Peyer's patch (tissue), 4 donors: ENCODE measurements around the gene MYO9A.

Experiments
- POLR2A ChIP-seq, 2 donors: fragments of 450-650 bp; IDR thresholded peaks; one replicate each; pipeline ENCODE4 v1.5.1; 2017; ENCODE audit warnings: antibody characterized with exemption in 2 of 2, mild to moderate bottlenecking in 2 of 2, moderate library complexity in 2 of 2
- TF ChIP-seq, protein P1 (sequence below), 6 experiments: fragments of 450-650 bp in 4 of 6; fragments of 200-600 bp in 2 of 6; sonication (generic) in 1 of 6; IDR thresholded peaks; one replicate each; pipeline ENCODE4 v1.5.1; 2017 to 2019; ENCODE audit warnings: antibody characterized with exemption in 6 of 6, mild to moderate bottlenecking in 3 of 6, moderate library complexity in 1 of 6

DNA sequence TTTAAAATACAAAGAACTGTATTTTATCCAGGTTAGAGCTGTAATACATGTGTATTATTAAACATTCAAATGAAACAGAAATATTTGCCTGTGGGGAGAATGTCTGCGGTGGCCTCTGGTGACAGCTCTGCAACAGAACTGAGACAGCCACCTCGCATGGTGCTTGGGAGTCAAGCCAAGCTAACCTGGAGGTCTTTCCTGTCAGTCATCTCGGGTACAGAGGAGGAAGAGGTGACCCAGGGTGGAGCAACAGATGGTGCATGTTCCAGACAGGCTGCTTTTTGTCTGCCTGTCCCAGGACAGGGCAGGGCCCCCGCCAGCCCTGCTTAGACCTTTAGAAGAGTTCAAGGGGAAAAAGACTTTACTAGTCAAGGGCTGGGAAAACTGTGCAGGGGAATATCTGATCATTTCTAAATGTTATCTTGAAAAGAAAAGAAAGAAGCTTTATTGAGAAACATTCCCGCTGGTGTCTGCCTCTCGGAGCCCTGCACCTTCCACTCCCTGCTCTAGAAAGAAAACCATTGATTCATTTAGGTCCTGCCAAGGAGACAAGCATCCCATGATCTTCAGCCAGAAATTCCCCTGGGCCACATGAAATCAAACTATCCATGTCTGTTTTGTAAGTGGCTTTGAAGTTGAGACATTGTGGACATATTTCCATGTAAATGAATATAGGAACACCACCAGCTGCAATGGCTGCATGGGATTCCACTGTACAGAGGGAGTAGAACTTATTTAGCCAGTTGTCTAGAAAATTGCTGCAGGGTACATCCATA lies 313.1 kb downstream of the MYO9A start:
- TF ChIP-seq, protein P1, sequence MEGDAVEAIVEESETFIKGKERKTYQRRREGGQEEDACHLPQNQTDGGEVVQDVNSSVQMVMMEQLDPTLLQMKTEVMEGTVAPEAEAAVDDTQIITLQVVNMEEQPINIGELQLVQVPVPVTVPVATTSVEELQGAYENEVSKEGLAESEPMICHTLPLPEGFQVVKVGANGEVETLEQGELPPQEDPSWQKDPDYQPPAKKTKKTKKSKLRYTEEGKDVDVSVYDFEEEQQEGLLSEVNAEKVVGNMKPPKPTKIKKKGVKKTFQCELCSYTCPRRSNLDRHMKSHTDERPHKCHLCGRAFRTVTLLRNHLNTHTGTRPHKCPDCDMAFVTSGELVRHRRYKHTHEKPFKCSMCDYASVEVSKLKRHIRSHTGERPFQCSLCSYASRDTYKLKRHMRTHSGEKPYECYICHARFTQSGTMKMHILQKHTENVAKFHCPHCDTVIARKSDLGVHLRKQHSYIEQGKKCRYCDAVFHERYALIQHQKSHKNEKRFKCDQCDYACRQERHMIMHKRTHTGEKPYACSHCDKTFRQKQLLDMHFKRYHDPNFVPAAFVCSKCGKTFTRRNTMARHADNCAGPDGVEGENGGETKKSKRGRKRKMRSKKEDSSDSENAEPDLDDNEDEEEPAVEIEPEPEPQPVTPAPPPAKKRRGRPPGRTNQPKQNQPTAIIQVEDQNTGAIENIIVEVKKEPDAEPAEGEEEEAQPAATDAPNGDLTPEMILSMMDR (IDR thresholded peaks at IDR 0.05): no peak
- TF ChIP-seq POLR2A (IDR thresholded peaks at IDR 0.05): no peak
